Measurements from ENCODE around the gene DUSP3. TPM values are rescaled to one million over a fixed set of nuclear protein-coding genes. Genes with fewer than 3 reads are reported as not detected.
A peak's percentile ranks its signal among the peaks of the same experiment; 100 is the strongest.
"Not testable (repeated sequence)": the region's sequence is repeated elsewhere in the genome, so short reads cannot be mapped to it uniquely, and the experiment has no call there.

The DUSP3 gene
- total RNA-seq, 1 donor from 2014 or later: 243 TPM

DNA sequence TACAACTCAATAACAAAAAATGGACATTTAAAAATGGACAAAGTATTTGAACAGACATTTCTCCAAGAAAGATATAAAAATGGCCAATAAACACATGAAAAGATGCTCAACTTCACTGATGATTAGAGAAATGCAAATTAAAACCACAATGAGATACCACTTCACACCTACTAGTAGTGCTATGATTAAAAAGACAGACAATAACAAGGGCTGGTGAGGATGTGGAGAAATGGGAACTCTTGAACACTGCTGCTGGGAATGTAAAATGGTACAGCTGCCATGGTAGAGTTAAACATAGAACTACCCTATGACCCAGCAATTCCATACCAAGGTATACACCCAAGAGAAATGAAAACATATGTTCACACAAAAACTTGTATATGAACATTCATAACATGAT is 26.3 kb upstream of the DUSP3 start:
- ATAC-seq (no peak), DNase-seq (no peak)
- intact Hi-C loops (cut with micrococcal nuclease): no loop called here

DNA sequence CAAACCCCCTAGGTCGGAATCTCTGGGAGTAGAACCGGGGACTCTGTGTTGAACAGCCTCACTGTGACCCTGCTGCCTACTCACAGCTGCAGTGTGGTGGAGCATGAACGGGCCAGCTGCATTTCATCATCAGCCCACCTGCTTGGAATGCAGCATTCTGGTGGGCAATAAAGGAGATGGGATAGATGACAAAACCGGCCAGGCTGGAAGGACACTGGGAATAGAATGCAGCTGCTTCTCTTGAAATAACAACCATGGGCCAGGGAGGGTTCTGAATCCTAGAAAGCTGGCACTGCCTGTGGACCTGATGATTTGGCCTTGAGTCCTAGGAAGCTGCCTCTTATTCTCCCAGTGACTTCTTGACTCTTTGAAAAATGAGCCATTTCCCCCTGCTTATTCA is 25.0 kb upstream of the DUSP3 start:
- no peak for DNase-seq

DNA sequence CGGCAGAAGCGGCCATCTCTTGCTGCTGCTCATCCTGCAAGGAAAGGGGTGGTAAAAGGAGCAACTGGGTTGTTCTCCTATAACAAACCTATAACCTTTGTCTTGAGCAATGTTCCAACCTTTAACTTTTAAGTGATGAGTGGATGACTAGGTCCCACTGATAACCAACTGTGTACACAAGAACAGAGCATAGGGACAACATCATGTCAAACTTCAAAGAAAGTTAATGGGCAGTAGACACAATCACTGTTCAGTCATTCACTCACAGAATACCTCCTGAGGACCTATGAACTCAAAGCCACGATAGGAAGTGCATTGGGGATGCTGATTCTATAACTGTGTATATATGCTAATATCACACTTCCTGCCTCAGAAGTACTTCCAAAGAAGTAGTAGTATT is 23.1 kb upstream of the DUSP3 start:
- intact Hi-C loops (cut with micrococcal nuclease): no loop called here
- ATAC-seq (no peak), DNase-seq (no peak)

More for the DNA sequence above, 25.0 kb upstream of the DUSP3 start:
- ATAC-seq: no peak
- intact Hi-C loops (cut with micrococcal nuclease): no loop called here

DNA sequence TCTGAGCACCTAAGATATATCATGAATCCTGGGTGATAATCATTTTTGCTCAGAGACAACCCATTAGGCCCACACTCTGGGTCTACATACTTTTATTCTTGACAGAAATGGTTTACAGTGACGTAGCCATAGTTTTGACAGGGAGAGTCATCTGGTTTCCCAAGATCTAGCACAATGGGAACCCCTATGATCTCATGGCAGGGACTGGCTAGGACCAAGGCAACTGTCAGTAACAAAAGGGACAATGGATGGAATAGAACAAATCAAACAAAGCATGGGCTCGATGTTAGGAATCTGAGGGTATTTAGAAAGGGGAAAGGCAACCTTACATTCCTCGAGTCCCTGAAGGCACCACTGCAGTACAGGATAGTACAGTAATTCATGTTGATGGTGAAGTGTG is 22.0 kb upstream of the DUSP3 start:
- no peak for ATAC-seq

DNA sequence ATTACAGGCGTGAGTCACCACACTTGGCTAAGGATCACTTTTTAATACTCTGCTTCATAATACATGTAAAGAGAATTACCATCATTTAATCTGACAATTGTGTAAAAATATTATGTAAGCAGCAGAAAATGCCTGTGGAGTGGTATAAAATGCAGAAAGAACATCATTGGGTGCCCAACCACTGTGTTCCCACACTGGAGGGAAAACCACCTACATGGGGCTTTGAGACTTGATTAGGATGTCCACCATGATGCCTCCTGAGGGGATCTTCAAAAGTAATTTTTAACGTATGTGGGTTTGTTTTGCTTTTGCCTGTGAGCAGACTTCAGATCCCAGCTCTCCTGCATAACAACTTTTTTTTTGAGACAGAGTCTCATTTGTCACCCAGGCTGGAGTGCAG is 20.3 kb upstream of the DUSP3 start:
- ATAC-seq (peak; percentile 28), DNase-seq (no peak)
- intact Hi-C loops (cut with micrococcal nuclease): no loop called here

More for the DNA sequence above, 22.0 kb upstream of the DUSP3 start:
- intact Hi-C loops (cut with micrococcal nuclease): no loop called here
- no peak for DNase-seq

DNA sequence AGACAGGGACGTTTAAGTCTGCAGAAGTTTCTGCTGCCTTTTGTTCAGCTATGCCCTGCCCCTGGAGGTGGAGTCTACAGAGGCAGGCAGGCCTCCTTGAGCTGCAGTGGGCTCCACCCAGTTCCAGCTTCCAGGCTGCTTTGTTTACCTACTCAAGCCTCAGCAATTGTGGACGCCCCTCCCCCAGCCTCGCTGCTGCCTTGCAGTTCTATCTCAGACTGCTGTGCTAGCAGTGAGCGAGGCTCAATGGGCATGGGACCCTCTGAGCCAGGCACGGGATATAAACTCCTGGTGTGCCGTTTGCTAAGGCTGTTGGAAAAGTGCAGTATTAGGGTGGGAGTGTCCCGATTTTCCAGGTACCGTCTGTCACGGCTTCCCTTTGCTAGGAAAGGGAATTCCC is 19.2 kb upstream of the DUSP3 start:
- ATAC-seq; DNase-seq; intact Hi-C loops (cut with micrococcal nuclease): not testable (repeated sequence)

DNA sequence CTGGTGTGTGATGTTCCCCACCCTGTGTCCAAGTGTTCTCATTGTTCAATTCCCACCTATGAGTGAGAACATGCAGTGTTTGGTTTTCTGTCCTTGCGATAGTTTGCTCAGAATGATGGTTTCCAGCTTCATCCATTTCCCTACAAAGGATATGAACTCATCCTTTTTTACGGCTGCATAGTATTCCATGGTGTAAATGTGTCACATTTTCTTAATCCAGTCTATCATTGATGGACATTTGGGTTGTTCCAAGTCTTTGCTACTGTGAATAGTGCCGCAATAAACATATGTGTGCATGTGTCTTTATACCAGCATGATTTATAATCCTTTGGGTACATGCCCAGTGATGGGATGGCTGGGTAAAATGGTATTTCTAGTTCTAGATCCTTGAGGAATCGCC is 13.9 kb upstream of the DUSP3 start:
- intact Hi-C loops (cut with micrococcal nuclease); DNase-seq; ATAC-seq: not testable (repeated sequence)

DNA sequence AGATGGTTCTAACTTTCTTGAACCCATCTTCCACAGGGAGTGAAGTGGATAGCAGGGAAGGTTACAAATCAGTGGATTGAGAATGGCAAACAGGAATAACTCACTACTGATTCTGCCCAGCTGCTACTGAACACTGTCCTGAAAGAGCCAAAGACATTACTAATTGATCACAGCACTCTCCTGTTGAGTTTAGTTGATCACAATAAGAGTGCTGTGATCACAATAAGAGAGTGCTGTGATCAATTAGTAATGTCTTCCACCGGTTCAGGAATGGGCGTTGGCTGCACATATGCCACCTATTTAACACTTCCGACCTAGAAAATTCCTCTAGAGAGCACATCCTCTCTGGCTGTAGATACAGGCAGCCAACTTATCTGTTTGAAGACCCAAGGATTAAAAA is 12.8 kb upstream of the DUSP3 start:
- ATAC-seq (peak; percentile 67), DNase-seq (no peak)
- intact Hi-C loops (cut with micrococcal nuclease): no loop called here

DNA sequence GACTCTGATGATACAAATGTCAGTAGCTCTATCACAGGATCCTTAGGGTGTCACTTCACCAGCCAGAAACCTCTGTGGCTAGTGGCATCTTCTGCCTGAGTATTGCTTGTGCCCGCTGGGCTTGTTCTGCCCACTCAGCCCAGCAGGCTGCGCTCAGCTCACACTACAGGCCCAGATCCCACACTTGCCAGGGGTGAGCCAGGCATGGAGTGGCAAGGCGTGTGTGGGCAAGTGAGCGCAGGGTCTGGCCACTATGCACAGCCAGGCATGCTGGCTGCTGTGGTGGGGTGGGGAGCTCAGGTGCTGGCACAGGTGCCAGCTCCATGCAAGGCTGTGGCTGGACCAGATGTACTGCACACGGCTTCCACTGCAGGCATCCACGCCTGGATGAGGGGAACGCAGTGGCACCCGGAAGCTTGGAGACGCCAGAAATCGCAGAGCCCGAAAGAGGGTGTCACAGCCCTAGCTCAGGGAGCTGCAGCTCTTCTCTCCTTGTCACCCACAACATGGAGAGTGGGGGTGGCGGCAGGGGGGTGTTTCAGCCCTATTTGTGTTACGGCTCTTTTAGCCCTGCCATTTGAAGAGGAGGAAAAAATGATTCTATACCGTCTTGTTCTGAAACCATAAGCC is 11.6 kb upstream of the DUSP3 start:
- intact Hi-C loops (cut with micrococcal nuclease): no loop called here
- ATAC-seq (peak; percentile 25), DNase-seq (no peak)

DNA sequence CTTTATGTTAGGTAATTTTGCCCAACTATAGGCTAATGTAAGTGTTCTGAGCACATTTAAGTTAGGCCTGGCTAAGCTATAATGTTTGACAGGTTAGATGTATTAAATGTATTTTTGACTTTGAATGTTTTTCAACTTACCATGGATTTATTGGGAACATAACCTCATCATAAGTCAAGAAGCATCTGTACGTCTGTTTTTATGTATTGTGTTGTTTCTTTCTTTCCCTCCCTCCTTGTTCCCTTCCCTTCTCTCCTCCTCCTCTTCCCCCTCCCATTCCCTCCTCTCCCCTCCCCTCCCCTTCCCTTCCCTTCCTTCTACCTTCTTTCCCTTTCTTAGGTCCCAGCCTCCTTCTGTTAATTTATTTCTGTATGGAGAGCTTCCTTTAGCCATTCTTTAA is 10.7 kb upstream of the DUSP3 start:
- ATAC-seq: no peak
- intact Hi-C loops (cut with micrococcal nuclease): no loop called here

DNA sequence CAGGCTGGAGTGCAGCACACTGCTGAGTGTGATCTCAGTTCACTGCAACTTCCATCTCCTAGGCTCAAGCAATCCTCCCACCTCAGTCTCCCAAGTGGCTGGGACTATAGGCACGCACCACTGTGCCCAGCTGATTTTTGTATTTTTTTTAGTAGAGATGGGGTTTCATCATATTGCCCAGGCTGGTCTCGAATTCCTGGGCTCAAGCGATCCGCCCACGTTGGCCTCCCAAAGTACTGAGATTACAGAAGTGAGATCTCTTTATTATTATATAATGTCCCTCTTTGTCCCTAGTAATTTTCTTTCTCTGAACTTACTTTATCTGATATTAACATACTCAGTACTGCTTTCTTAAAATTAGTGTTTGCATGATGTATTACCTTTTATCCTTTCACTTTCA is 9.8 kb upstream of the DUSP3 start:
- no peak for ATAC-seq
- no peak for DNase-seq
- intact Hi-C loops (cut with micrococcal nuclease): no loop called here

More for the DNA sequence above, 10.7 kb upstream of the DUSP3 start:
- no peak for DNase-seq

DNA sequence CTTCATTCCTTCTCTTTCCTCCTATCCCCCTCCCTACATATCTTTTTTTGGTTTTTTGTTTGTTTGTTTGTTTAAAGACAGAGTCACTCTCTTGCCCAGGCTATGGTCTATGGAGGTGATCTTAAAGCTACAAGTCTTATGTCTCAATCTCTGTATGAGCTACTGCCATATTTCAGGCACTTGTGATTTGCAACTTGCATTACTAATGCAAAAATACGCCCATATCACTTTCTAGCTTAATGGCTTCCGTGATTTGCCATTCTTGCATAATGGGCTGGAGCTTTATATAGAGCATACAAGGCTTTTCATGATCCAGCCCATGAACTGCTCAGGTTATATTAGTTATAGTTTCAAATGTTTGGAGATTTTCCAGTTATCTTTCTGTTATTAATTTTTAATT is 9.0 kb upstream of the DUSP3 start:
- ATAC-seq: no peak
- no peak for DNase-seq
- intact Hi-C loops (cut with micrococcal nuclease): no loop called here

DNA sequence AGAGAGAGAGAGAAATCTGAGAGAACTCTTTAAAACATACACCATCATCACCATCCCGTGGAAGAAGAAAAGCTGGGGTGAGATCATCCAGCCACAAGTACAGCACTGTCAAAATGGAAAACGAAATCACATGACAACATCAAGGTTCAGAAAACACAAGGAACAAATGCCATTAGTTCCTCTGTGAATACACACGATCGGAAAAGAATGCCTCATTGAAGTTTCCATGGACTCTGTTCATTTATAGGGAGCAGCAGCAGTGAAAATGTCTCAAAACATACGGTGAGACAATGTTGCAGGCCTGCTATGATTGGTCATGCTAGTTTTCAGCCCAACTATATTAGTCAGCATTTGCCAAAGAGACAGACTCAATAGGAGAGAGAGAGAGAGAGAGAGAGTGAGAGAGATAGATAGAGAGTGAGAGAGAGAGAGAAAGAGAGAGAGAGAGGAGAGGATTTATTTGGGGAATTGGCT is 5.9 kb upstream of the DUSP3 start:
- DNase-seq (no peak), ATAC-seq (no peak)
- intact Hi-C loops (cut with micrococcal nuclease): no loop called here

DNA sequence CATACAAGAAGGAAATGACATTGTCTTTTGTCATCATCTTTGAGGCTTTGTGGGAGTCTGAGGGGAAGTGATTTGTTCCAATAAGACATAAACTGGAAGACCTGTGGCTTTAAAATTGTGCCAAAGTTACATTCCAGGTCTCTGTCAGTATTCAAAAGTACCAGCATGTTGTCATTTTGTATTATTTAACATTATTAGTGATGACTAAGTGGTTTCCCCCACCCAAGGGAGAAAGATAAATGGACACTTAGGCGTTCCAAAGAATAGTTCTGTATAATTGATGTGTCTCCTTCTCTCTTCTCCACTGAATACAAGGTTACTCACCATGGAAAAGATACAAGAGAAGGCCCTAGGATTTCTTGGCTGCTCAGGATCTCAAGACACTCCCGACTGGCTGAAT is 5.3 kb upstream of the DUSP3 start:
- DNase-seq (no peak), ATAC-seq (no peak)
- intact Hi-C loops (cut with micrococcal nuclease): no loop called here

DNA sequence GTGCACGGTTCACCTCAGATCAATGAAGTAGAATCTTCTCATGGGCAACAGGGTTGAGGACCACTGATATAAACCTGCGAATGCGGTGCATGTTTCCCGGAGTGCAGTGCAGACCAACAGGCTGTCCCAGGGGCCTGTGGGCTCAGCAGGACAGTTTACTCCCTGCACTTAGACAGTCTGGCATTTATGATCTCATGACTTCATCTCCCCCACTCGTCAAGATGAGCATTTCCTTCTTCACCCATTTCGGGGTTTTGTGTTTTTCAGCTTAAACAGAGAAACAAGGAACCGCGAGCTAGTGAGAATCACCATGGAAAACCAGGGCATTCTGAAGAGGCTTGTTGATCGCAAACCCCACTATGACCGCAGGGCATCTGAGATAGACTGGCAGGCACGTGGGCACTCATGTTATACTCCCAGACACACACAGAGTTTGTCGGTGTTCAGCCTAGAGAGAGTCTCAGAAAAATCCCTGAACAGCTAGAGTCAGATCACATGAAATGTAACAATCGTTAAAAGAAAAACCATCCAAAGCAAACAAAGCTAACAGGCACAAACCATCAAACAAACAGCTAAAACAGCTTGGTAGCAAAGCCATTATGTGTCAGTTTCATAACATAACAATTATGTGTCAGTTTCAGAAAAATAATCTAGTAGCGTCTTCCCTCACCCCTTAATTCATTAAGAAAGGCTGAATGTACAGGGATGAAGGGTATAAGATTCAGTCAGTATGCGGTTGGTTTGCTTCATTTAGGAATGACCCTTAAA is 4.3 kb upstream of the DUSP3 start:
- ATAC-seq (no peak), DNase-seq (no peak)
- intact Hi-C loops (cut with micrococcal nuclease): no loop called here

DNA sequence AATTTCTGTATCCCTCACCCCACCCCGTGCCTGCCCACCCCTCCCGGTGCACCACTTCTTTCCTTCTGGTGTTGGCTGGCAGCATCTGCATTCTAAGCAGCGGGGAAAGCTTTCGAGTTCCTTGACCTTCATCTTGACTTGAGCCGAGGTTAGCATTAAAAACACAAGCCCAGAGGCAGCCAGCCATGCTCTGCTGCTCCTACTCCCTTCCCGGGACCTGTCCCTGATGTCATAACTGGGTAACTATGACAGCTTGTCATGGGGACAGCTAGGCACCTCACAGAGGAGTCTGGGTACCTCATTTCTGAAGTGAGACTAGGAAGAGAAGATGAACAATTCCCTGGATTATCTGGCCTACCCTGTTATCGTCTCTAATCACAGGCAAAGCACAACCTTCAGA is 1.4 kb upstream of the DUSP3 start, which contains the start of gene CFAP97D1:
Gene CFAP97D1, plus strand, starts transcription at position 301 of the 400 bp plus-strand sequence. Its CDS starts 28 bp downstream, at position 329.
- DNase-seq (no peak), ATAC-seq (no peak)
- intact Hi-C loops (cut with micrococcal nuclease): no loop called here

DNA sequence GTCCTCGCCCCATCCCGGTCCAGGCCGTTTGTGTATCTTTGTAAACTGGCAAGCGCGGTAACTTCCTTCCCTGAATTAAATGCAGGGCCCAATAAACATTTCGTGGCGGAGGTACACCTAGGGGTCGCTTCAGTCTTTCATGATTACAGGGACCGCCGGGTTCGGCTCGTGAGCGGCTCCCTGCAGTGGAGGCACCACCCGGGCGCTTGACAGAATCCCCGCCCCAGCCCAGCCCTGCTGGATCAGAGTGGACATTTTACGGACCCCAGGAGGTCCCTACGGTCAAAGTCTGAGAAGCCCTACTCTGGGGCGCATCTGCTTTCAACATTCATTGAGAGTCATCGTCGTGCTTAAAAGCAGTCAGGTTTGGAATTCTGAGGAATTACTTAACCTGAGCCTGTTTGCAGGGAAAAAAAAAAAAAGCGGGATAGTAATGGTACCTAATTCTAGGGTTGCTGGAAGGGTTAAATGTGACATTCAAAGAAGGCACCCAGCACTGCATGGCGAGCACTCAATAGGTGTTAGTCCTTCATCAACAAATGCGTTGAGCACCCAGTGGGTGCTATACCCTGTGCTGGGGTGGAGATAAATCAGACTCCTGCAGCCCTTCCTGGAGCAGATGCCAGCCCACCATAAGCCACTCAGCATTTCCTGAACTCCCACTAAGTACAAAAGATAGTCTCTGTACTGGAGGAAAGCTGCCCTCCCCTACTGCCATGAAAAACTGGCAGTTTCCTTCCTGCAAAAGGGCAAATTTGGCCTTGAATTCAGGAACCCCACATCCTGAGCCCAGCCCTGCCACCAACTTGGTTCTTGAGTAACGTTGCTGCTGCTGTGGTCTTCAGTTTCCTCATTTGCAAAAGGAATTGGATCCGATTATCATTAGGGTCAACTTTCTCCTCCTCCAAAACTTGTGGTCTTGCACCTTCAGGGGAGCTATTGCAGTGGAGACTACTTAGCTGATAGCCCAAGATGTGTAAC is 658 bp upstream of the DUSP3 start:
- intact Hi-C loops (cut with micrococcal nuclease): no loop called here
- no peak for DNase-seq
- peak; percentile 25 for ATAC-seq

DNA sequence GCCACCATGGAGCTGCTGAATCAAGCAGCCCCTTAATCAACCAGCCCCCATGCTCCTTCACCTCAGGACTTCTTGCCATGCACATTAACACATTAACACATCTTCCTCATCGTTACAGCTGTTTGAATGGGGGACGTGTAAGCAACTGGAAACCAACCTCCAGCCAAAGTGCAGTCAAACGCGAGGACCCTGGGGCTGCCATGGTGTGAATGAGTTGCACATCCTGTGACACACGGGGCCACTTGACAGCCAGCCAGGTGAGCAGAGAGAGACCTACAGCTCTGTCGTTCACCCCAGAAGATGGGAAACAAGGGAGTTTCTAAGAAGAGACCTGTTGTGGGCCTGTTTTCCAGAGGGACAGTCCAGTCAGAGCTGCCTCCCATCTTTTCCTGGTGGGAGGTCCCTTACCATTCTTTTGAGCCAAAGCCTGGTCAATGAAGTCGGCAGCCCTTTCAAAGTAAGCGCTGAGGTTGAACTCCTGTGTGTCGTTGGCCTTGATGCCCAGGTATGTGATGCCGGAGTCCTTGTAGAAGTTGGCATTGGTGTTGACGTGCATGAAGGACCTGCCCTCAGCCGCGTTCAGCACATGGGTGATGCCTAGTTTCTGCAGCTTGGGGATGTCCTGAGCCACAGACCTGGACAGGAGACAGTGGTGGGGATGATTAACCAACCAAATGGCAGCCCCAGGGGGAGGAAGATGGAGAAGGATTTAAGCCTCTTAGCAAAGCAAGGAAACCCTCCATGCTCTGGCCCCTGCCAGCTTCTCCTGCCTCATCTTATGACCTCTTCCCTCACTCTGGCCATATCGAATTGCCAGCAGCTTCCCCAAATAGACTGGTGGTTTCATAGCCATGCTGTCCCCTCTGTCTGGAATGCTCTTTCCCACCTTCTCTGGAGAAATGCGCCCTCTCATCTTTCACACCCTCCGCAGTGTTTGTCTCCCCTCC is 4.2 kb downstream of the DUSP3 start:
- intact Hi-C loops (cut with micrococcal nuclease): no loop called here
- no peak for ATAC-seq
- DNase-seq: no peak
